Ishikawa (cell line): ENCODE measurements around the gene NFKB1.

Experiments used
- CEBPB ChIP-seq: IDR thresholded peaks from 2 replicates; pipeline ENCODE4 v1.6.1; 2012
- CREB1 ChIP-seq: IDR thresholded peaks from 2 replicates; pipeline ENCODE4 v1.6.1; 2012; ENCODE audit warnings: low read depth
- EGR1 ChIP-seq: IDR thresholded peaks from 2 replicates; pipeline ENCODE4 v1.6.1; 2012
- EP300 ChIP-seq: IDR thresholded peaks from 2 replicates; pipeline ENCODE4 v1.6.1; 2012; ENCODE audit warnings: borderline replicate concordance
- FOXM1 ChIP-seq: IDR thresholded peaks from 2 replicates; pipeline ENCODE4 v1.6.1; 2012; ENCODE audit warnings: low read depth, borderline replicate concordance
- NFIC ChIP-seq: IDR thresholded peaks from 2 replicates; pipeline ENCODE4 v1.6.1; 2012
- RAD21 ChIP-seq: IDR thresholded peaks from 2 replicates; pipeline ENCODE4 v1.6.1; 2012; ENCODE audit warnings: low read depth
- TAF1 ChIP-seq: IDR thresholded peaks from 2 replicates; pipeline ENCODE4 v1.6.1; 2012; ENCODE audit warnings: low read depth, mild to moderate bottlenecking
- TCF12 ChIP-seq: IDR thresholded peaks from 2 replicates; pipeline ENCODE4 v1.6.1; 2012; ENCODE audit warnings: low read depth
- TEAD4 ChIP-seq: IDR thresholded peaks from 2 replicates; pipeline ENCODE4 v1.6.1; 2012
- YY1 ChIP-seq: IDR thresholded peaks from 2 replicates; pipeline ENCODE4 v1.6.1; 2012; ENCODE audit warnings: low read depth
- ZBTB7A ChIP-seq: IDR thresholded peaks from 2 replicates; pipeline ENCODE4 v1.6.1; 2012; ENCODE audit warnings: low read depth
- TF ChIP-seq, protein P1 (sequence below): IDR thresholded peaks from 2 replicates; pipeline ENCODE4 v1.6.1; 2012; ENCODE audit warnings: low read depth, mild to moderate bottlenecking
- TF ChIP-seq, protein P2 (sequence below): IDR thresholded peaks from 2 replicates; pipeline ENCODE4 v1.6.1; 2012
- TF ChIP-seq, protein P3 (sequence below): IDR thresholded peaks from 2 replicates; pipeline ENCODE4 v1.6.1; 2012

NFKB1 gene

DNA sequence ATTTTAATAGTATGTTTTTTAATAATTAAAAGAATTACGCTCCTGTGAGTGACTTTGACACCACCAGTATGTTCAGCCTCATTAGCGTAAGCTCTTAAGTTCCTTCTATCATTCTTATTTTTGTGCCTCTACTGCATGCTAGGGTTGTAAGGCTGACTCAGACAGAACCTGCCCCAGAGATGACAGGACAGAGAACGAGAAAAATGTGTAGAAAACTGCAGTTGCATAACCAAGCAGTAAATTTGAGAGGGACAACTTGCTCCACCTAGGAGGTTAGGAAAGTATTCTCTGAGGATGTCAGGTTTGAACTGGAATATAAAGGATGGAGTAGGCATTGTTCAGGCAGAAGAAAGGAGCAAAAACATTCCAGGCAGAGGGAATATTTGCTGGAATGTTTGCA, 98.7 kb downstream of the NFKB1 start:
- TF ChIP-seq TCF12 (no peak), ZBTB7A (no peak), NFIC (no peak), TEAD4 (no peak), CEBPB (no peak), RAD21 (no peak), TAF1 (no peak), EP300 (no peak)
- TF ChIP-seq, protein P1, sequence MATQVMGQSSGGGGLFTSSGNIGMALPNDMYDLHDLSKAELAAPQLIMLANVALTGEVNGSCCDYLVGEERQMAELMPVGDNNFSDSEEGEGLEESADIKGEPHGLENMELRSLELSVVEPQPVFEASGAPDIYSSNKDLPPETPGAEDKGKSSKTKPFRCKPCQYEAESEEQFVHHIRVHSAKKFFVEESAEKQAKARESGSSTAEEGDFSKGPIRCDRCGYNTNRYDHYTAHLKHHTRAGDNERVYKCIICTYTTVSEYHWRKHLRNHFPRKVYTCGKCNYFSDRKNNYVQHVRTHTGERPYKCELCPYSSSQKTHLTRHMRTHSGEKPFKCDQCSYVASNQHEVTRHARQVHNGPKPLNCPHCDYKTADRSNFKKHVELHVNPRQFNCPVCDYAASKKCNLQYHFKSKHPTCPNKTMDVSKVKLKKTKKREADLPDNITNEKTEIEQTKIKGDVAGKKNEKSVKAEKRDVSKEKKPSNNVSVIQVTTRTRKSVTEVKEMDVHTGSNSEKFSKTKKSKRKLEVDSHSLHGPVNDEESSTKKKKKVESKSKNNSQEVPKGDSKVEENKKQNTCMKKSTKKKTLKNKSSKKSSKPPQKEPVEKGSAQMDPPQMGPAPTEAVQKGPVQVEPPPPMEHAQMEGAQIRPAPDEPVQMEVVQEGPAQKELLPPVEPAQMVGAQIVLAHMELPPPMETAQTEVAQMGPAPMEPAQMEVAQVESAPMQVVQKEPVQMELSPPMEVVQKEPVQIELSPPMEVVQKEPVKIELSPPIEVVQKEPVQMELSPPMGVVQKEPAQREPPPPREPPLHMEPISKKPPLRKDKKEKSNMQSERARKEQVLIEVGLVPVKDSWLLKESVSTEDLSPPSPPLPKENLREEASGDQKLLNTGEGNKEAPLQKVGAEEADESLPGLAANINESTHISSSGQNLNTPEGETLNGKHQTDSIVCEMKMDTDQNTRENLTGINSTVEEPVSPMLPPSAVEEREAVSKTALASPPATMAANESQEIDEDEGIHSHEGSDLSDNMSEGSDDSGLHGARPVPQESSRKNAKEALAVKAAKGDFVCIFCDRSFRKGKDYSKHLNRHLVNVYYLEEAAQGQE: no peak

DNA sequence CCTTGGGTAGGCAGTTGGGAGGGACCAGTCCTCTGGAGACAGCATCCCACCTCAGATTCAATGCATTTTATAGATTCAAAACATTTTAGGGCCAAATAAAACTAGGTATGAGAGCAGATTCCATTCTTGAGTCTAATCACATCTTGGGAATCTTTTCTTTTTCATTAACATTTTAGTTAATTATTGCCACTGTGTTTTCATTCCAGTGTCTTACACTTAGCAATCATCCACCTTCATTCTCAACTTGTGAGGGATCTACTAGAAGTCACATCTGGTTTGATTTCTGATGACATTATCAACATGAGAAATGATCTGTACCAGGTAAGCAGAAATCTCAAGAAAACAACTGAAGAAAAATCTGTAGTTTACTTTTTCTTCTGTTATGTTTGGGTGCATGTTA, 99.5 kb downstream of the NFKB1 start:
- TF ChIP-seq EGR1 (no peak), YY1 (no peak), EP300 (no peak), CEBPB (no peak), ZBTB7A (no peak), TEAD4 (no peak), FOXM1 (no peak), CREB1 (no peak), RAD21 (no peak), TCF12 (no peak), NFIC (no peak), TAF1 (no peak)
- TF ChIP-seq, protein P2, sequence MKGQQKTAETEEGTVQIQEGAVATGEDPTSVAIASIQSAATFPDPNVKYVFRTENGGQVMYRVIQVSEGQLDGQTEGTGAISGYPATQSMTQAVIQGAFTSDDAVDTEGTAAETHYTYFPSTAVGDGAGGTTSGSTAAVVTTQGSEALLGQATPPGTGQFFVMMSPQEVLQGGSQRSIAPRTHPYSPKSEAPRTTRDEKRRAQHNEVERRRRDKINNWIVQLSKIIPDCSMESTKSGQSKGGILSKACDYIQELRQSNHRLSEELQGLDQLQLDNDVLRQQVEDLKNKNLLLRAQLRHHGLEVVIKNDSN: no peak
- TF ChIP-seq, protein P1: no peak
- TF ChIP-seq, protein P3, sequence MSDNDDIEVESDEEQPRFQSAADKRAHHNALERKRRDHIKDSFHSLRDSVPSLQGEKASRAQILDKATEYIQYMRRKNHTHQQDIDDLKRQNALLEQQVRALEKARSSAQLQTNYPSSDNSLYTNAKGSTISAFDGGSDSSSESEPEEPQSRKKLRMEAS: no peak

DNA sequence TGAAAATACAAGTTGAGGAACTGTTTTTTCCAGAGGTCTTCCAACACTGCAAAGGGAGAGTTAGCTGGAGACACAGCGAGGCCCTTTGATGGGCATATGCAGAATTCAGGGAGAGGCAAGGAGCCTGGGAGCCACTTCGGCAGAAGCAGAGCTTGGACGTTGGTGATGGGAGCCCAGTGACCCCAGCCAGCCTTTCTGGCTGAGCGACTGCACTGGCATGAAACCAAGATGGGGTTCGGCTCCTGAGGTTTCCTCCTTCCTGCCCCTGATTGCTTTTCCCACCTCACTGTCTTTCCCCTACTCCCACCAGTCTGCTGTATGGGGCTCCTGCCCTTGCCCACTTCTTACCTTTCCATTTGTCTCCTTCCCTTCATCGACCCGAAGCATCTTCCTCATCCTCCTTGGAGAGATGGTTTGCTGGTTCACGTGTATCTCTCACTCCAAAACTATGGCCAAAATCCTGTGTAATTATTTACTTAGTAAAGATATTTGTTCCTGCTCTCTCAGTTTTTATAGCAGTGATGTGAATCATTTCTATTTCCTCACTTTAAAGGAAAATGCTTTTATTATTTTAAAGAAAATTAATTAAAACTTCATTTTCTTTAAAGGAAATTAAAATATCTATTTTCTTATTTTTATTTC, 100.5 kb downstream of the NFKB1 start:
- no peak for TF ChIP-seq EGR1
- TF ChIP-seq CREB1: no peak
- TF ChIP-seq, protein P3: no peak
- no peak for TF ChIP-seq EP300
- no peak for TF ChIP-seq CEBPB
- TF ChIP-seq TAF1: no peak
- no peak for TF ChIP-seq NFIC
- TF ChIP-seq, protein P2: no peak
- no peak for TF ChIP-seq YY1
- no peak for TF ChIP-seq RAD21
- no peak for TF ChIP-seq TCF12
- no peak for TF ChIP-seq FOXM1
- TF ChIP-seq, protein P1: no peak
- no peak for TF ChIP-seq ZBTB7A

DNA sequence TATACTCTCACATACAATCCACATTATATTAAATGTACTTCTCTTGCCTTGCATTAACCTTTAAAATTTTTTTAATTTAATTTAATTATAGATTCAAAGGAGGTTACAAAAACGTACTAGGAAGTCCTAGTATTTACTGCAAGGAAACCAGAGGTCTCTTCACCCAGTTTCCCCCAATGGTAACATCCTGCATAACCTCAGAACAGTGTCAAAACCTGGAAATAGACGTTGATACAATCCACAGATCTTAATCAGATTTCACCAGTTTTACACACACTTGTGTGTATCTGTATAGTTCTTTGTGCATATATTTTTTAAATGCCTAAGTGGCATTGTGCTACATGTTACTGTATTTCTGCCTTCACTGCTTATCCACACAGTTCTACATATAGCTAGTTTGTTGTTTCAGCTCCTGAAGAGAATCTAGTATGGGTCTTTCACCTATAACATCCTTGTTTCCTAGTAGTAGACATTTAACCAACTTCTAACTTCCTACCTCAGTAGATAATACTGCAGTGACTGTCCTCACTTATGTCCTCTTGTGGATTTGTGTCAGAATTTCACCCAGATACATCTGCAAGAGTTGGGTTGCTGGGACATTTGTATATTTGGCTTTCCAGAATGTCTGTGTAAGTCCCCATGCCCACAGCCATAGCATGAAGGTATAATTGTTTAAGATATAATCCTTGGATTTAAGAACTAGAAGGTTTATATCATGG, 103.2 kb downstream of the NFKB1 start:
- TF ChIP-seq, protein P3: no peak
- TF ChIP-seq TEAD4 (no peak), CEBPB (no peak)
- TF ChIP-seq, protein P2: no peak
